Activated CD4-positive, CD25-positive, alpha-beta regulatory T cell treated with anti-CD3 and anti-CD28 coated beads, Interleukin-2, amount 50 U/mL, for 16 hours (primary cell): ENCODE data around the gene CNTNAP3B.
"Not testable (repeated sequence)": the region's sequence is repeated elsewhere in the genome, so short reads cannot be mapped to it uniquely, and the experiment has no call there.

ENCODE experiments used
- DNase-seq: peaks from one replicate; pipeline ENCODE4 v3.0.0-alpha.2; 2020; ENCODE audit warnings: low read depth, low spot score

Gene CNTNAP3B

GRCh38 chr9:42129073-42129729 lies at the start of gene CNTNAP3B:
CNTNAP3B (minus strand) TSS chr9:42129426; CDS start chr9:42129094, 332 bp downstream.
- DNase-seq: not testable (repeated sequence)

GRCh38 chr9:42160299-42160698 lies 31.1 kb upstream of the CNTNAP3B start:
- DNase-seq: not testable (repeated sequence)

DNA sequence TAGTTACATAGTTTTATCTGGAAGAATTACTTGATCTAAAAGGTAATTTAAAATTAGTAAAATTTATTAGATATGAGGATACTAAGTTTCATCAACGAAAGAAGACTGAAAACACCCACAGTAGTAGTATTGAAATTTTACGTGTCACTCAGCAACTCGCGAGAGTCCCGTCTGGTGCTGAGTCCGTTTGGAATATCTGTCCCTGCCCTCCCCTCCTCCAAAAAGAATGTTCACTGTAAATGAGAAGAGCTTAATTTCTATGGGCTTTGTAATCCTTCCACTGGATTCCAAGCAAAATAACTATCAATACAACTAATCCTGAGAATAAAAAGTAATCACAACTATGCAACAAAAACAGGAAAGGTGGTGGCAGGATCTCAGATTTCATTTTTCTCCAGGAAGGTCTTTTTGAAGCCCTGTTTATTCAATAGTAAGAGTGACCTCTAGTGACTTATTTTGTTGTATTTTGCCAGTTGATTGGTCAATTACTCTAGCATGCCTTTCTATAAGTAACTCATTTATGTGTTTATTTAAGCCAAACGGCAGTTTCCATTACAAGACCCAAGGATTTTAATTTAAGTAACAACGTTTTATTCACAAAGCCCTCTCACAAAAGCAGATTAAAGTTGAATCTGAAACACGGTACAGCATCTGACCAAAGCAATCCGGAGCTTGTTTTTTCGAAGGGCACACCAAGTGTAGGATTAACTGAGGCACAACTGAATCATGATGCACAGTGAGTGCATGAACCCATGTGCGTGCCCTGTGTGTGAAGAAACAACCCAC lies 2.0 kb downstream of the CNTNAP3B start:
- DNase-seq: not testable (repeated sequence)

- DNase-seq: not testable (repeated sequence)
These were observed 8.2 kb downstream of the CNTNAP3B start for GRCh38 chr9:42121007-42121406.

DNA sequence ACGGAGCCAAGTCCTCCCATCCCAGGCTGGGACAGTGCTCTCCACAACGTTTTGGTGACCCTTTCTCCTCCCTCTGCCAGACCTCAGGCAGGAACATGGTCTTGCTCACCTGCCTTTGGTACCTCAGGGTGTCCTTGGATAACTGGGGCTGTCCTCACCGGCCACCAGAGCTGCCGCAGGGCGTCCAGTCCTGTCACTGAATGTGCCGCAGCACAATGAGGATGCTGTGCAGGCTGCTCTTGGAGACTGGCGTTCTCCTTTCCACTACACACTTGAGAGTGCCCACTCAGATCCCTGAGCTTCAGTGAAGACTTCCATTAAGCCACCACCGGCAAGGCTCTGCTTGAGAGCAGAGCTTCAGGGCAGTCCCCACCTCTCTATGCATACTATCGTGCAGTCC lies 33.3 kb downstream of the CNTNAP3B start:
- DNase-seq: not testable (repeated sequence)

GRCh38 chr9:42084559-42084952 lies 44.7 kb downstream of the CNTNAP3B start:
- DNase-seq: not testable (repeated sequence)

DNA sequence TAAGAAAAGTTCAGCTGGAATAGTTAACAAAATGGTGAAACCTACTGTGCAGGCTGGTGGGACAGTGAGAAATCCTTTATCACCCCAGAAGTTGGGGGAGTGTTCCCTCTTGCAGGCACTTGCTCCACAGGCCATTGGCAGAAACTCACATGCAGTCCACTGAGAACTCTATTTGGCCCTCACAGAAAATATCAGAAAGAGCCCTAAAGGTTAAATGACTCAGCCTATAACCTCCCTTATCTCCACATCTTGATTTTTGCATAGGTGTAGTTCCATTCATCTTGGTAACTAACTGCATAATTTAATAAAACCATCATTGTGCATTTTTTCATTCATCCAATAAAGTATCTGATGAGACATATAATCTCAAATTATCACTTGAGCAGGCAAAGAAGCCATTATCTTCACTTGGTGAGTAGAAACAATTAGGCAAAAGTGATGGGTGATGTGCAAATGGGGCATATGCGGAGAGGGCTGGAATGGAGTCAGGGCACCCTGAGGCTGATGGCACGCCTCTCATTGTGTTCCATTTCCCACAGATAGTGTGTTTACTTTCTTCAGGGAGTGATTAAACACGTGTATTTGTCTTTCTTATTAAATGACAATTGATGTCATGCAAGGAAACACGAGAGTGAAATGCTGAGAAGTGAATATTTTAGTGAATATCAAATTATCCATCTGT lies 45.2 kb downstream of the CNTNAP3B start:
- DNase-seq: not testable (repeated sequence)

GRCh38 chr9:42080376-42080775 lies 48.9 kb downstream of the CNTNAP3B start:
- not testable (repeated sequence) for DNase-seq

GRCh38 chr9:42074868-42075267 lies 54.4 kb downstream of the CNTNAP3B start:
- DNase-seq: not testable (repeated sequence)

- DNase-seq: not testable (repeated sequence)
These were observed 58.2 kb downstream of the CNTNAP3B start for GRCh38 chr9:42071026-42071425.

GRCh38 chr9:42070035-42070799 lies 59.0 kb downstream of the CNTNAP3B start:
- not testable (repeated sequence) for DNase-seq

DNA sequence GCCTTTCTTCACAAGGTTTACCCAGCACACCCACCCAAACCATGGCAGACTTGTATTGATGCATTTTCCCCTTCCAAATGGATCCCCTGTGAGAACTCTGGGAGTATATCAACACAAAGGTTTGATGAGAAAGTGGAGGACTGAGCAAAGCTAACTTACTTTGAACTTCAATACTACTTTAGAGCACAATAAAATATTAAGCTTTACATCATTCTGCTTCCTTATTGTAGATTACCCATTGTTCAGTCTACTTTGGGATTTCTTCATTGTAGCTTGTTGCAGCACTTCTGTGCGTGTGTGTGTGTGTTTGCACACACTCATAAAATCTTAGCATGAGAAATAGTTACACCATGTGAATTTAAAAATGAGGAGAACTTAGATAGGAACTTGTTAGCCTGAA lies 75.4 kb downstream of the CNTNAP3B start:
- not testable (repeated sequence) for DNase-seq

- not testable (repeated sequence) for DNase-seq
These were observed 78.5 kb downstream of the CNTNAP3B start for GRCh38 chr9:42050701-42051100.

GRCh38 chr9:42044422-42045010 lies 84.7 kb downstream of the CNTNAP3B start:
- DNase-seq: not testable (repeated sequence)

DNA sequence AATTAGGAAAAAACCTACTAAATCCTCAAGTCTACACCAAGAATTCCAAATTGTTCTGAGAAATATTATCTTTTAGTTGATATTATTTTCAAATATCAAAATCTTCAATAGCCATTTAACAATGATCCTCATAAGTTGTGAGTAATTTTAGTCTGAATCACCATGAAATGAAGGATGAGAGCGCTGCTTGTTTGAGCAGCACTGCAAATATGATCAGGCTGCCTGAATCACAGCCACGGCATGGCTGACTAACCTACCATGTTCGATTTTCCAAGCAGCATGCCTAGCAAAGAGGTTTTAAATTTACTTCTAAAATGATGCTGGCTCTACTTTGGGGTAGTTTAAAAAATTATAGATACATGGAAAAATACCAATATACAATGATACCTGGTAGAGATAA lies 95.7 kb downstream of the CNTNAP3B start:
- DNase-seq: not testable (repeated sequence)

DNA sequence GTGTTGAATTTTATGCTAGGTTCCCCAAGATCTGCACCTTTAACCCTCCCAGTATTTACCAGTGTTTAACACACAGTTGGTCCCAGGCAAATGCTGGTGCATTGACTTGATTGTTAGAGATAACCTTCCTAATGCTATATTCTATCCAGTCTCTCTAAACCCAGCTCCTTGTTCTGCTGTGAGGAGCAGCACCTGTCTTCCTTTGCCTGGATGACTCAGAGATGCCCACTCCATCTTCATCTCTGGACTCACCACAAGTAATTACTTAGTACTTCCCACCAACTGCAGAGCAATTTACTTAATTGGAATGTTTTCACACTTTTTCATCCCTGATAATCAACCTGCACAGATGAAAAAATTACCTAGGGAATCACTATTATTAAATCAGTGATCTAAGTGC lies 108.6 kb downstream of the CNTNAP3B start:
- not testable (repeated sequence) for DNase-seq

DNA sequence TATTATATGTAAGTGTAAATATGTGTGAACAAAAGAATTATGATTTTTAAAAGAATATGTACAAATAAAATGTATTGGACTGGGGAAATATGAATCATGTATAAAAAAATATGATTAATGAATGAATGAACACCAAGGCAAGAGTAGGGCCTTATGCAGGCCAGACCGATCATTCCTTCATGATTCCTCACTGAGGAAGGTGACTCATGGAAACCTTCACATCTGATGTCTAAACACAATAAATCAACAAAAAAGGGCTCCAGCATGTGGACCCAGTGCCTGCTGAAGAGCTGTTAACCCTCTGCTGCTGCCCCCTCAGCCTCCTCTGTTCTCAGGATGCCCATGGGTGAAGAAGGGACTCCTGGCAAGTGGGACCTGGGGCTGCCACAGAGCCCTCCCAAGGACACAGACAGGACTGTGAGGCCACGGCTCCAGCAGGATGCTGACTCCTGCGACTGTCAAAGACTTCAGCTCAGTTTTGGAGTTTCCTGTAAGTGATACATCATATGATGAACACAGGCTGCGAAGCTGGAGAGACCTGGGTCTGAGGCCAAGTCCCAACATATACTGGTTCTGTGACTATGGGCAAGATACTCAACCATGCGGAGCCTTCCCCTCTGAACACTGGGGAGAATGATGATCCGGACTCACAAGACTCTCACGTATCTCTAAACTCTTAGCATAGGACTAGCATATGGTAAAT lies 110.9 kb downstream of the CNTNAP3B start:
- not testable (repeated sequence) for DNase-seq

DNA sequence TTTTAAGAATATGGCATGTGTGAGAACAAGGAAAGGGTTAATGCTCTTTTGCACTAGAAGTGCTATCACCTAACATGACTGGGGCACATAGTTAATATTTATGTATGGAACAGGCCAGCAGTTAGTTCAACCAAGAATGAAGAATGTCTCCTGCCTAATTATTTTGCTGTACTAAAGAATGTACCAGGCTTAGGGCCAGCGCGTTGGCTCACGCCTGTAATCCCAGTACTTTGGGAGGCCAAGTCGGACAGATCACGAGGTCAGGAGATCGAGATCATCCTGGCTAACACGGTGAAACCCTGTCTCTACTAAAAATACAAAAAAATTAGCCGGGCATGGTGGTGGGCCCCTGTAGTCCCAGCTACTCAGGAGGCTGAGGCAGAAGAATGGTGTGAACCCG lies 114.9 kb downstream of the CNTNAP3B start:
- not testable (repeated sequence) for DNase-seq

- DNase-seq: not testable (repeated sequence)
These were observed 137.6 kb downstream of the CNTNAP3B start for GRCh38 chr9:41991607-41992006.

GRCh38 chr9:41980271-41980670 lies 149.0 kb downstream of the CNTNAP3B start:
- DNase-seq: not testable (repeated sequence)
